ENCODE measurements around the gene KLHL40.

- TF ChIP-seq POLR2A (IDR thresholded peaks at IDR 0.05; ENCODE audit: low read length): no peak
- no peak for TF ChIP-seq GATA1 (IDR thresholded peaks at IDR 0.05; ENCODE audit: low read depth, low read length)
Observed at GRCh38 chr3:42690191-42690590, 4.9 kb downstream of the KLHL40 start.

Data from erythroblast (primary cell).